CD4-positive, alpha-beta T cell (primary cell): ENCODE data around the gene LLGL2. TPM values are rescaled to one million over a fixed set of nuclear protein-coding genes. Genes with fewer than 3 reads are reported as not detected.
A peak's percentile ranks its signal among the peaks of the same experiment; 100 is the strongest.

Experiments
- ATAC-seq: fragments of 200-7000 bp; cut with Tn5 transposase; one replicate; pipeline ENCODE4 v1.10.0; 2022; ENCODE audit warnings: mild to moderate bottlenecking; ENCODE audit not compliant: poor library complexity
- CTCF ChIA-PET: fragments of 350-600 bp; sonication (Branson Sonifier 250); formaldehyde crosslinking; loops from one replicate; lab custom pipeline; 2021; ENCODE audit warnings: antibody characterized with exemption, inconsistent platforms; lab: Charles Lee
- POLR2A ChIA-PET: fragments of 350-600 bp; sonication (Branson Sonifier 250); formaldehyde crosslinking; loops from one replicate; lab custom pipeline; 2021; ENCODE audit warnings: antibody characterized with exemption, inconsistent platforms; lab: Charles Lee
- DNase-seq, 14 experiments: peaks; one replicate each; pipeline ENCODE4 v3.0.0-alpha.2; 2013 to 2020; ENCODE audit warnings: mixed read lengths in 2 of 14
- H3K27ac ChIP-seq, 2 donors: one replicate each; pipeline versions ENCODE4 v1.5.1 to v1.7.0; 2013; ENCODE audit warnings: low read length in 2 of 2, low read depth in 1 of 2, mild to moderate bottlenecking in 1 of 2
- H3K27me3 ChIP-seq, 2 experiments: 1 replicate in 1 of 2; 2 replicates in 1 of 2; pipeline versions ENCODE4 v1.6.1 to v1.7.0; 2013; ENCODE audit warnings: low read length in 2 of 2, control low read depth in 1 of 2, mild to moderate bottlenecking in 1 of 2, moderate library complexity in 1 of 2; ENCODE audit not compliant: insufficient read depth in 2 of 2, control insufficient read depth in 1 of 2
- H3K36me3 ChIP-seq: one replicate; pipeline ENCODE4 v1.6.1; 2013; ENCODE audit warnings: low read length, control low read depth; ENCODE audit not compliant: insufficient read depth
- H3K4me1 ChIP-seq: one replicate; pipeline ENCODE4 v1.6.1; 2013; ENCODE audit warnings: low read length, control low read depth; ENCODE audit not compliant: insufficient read depth
- H3K4me3 ChIP-seq: one replicate; pipeline ENCODE4 v1.5.1; 2013; ENCODE audit warnings: mild to moderate bottlenecking, low read length, moderate library complexity
- H3K9me3 ChIP-seq, 2 experiments: 1 replicate in 1 of 2; 2 replicates in 1 of 2; pipeline versions ENCODE4 v1.6.1 to v1.7.0; 2013; ENCODE audit warnings: low read length in 2 of 2, mild to moderate bottlenecking in 2 of 2, control low read depth in 1 of 2, moderate library complexity in 1 of 2; ENCODE audit not compliant: control insufficient read depth in 1 of 2, insufficient read depth in 1 of 2
- H3K27ac Mint-ChIP-seq: one replicate; pipeline ENCODE4 v1.8.0; 2020; ENCODE audit warnings: mixed read lengths
- H3K27me3 Mint-ChIP-seq: one replicate; pipeline ENCODE4 v1.8.0; 2021; ENCODE audit warnings: mixed read lengths
- H3K36me3 Mint-ChIP-seq: one replicate; pipeline ENCODE4 v1.8.0; 2021; ENCODE audit warnings: low read depth, mixed read lengths
- H3K4me1 Mint-ChIP-seq: one replicate; pipeline ENCODE4 v1.8.0; 2021; ENCODE audit warnings: low read depth, mixed read lengths
- H3K4me3 Mint-ChIP-seq: one replicate; pipeline ENCODE4 v1.8.0; 2020; ENCODE audit warnings: mild to moderate bottlenecking, mixed read lengths
- H3K9me3 Mint-ChIP-seq: one replicate; pipeline ENCODE4 v1.8.0; 2020; ENCODE audit warnings: mixed read lengths
- intact Hi-C, 2 experiments: fragments of 100-400 bp; cut with DNase I in 1 of 2; cut with micrococcal nuclease in 1 of 2; formaldehyde crosslinking; loops; one replicate each; pipeline versions ENCODE4 v1.15.1 to v1.9.0; 2023 to 2025; cut with DNase I, micrococcal nuclease
- total RNA-seq, 174 experiments: library from RNA in 2 of 174; stranded (reverse) in 2 of 174; gene quantifications; one replicate each; pipeline ENCODE4 v1.2.3 and lab custom pipeline; 2021 to 2026
- TF ChIP-seq, protein P1 (sequence below): fragments of 200-600 bp; IDR thresholded peaks from one replicate; pipeline ENCODE4 v1.8.0; 2022; ENCODE audit warnings: antibody characterized with exemption, mild to moderate bottlenecking

LLGL2 gene
- total RNA-seq, 2 experiments from 2014 or later, result 31.2 to 34.2 TPM

- Mint-ChIP-seq H3K27me3 (no peaks in the 10 kb centered on the region), H3K27ac (no peak overlapping the region), H3K36me3 (peaks cover 30% of the 10 kb centered on the region), H3K9me3 (no peaks in the 10 kb centered on the region), H3K4me3 (no peak overlapping the region), H3K4me1 (peaks cover 5% of the 10 kb centered on the region)
- no peak overlapping the region for H3K4me3 ChIP-seq
- H3K27ac ChIP-seq, result no peak overlapping the region
- ATAC-seq (no peak), DNase-seq (no peak)
- POLR2A ChIA-PET, result no interaction called here
- intact Hi-C loops, result loop anchor here in 1 of 2 experiments (5.0 kb wide), 1 partner anchor 38 kb away; no protein-coding TSS in a partner anchor
- H3K36me3 ChIP-seq, result peaks cover 16% of the 10 kb centered on the region
- no peaks in the 10 kb centered on the region for H3K9me3 ChIP-seq
- no peaks in the 10 kb centered on the region for H3K4me1 ChIP-seq
- no peaks in the 10 kb centered on the region for H3K27me3 ChIP-seq
- TF ChIP-seq, protein P1, sequence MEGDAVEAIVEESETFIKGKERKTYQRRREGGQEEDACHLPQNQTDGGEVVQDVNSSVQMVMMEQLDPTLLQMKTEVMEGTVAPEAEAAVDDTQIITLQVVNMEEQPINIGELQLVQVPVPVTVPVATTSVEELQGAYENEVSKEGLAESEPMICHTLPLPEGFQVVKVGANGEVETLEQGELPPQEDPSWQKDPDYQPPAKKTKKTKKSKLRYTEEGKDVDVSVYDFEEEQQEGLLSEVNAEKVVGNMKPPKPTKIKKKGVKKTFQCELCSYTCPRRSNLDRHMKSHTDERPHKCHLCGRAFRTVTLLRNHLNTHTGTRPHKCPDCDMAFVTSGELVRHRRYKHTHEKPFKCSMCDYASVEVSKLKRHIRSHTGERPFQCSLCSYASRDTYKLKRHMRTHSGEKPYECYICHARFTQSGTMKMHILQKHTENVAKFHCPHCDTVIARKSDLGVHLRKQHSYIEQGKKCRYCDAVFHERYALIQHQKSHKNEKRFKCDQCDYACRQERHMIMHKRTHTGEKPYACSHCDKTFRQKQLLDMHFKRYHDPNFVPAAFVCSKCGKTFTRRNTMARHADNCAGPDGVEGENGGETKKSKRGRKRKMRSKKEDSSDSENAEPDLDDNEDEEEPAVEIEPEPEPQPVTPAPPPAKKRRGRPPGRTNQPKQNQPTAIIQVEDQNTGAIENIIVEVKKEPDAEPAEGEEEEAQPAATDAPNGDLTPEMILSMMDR, result no peak
- CTCF ChIA-PET, result no interaction called here
Observed at GRCh38 chr17:75480281-75480680, 45.2 kb upstream of the LLGL2 start.

DNA sequence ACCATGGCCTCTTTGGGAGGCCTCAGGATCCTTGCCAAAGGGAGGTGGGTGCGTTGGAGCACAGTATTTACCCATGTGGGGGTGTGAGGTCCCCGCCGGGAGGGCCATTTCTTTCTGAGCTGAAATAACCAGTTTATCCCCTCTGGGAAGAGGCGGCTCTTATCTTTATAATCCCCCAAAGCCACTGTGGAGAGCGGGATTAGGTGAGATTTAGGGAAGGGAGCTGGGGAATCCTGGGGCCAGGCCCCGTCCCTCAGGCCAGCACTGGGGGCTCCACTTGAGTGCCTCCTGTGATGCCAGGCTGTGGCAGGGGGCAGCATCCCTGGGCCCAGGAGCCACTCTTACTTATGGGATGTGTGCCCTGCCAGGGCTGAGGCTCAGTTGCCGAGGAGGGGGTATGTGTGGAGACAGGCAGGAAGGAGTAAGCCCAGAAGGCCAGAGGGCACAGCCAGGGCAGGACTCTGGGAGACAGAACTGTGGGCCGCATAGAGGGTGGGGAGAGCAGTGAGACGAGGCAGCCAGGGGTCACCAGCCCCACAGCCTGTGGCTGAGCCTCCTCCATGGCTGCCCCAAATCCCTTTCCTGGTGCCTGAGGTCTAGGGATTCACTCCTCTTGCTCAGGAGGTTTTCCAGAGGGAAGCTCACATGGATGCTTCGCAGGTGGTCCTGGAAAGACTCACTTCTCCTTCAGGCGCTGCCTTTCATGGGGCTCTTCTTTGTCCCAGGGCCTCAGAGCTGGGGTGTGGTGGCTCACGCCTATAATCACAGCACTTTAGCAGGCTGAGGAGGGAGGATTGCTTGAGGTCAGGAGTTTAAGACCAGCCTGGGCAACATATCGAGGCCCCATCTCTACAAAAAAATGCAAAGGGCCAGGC, 44.1 kb upstream of the LLGL2 start:
- Histone ChIP-seq H3K27me3 (no peaks in the 10 kb centered on the region), H3K27ac (no peak overlapping the region), H3K4me1 (peaks cover 7% of the 10 kb centered on the region), H3K9me3 (no peaks in the 10 kb centered on the region), H3K36me3 (peaks cover 19% of the 10 kb centered on the region), H3K4me3 (no peak overlapping the region)
- ChIA-PET POLR2A (no interaction called here), CTCF (no interaction called here)
- intact Hi-C loops, result loop anchor here in 1 of 2 experiments (5.0 kb wide), 1 partner anchor 39 kb away; no protein-coding TSS in a partner anchor
- no peak overlapping the region for H3K4me3 Mint-ChIP-seq
- no peaks in the 10 kb centered on the region for H3K9me3 Mint-ChIP-seq
- DNase-seq (no peak), ATAC-seq (no peak)
- H3K4me1 Mint-ChIP-seq, result peaks cover 10% of the 10 kb centered on the region
- no peaks in the 10 kb centered on the region for H3K27me3 Mint-ChIP-seq
- no peak overlapping the region for H3K27ac Mint-ChIP-seq
- H3K36me3 Mint-ChIP-seq, result peaks cover 24% of the 10 kb centered on the region
- TF ChIP-seq, protein P1, result no peak

GRCh38 chr17:75482098-75482942, 43.2 kb upstream of the LLGL2 start:
- Histone ChIP-seq H3K27me3 (no peaks in the 10 kb centered on the region), H3K27ac (no peak overlapping the region), H3K9me3 (no peaks in the 10 kb centered on the region), H3K36me3 (peaks cover 15% of the 10 kb centered on the region), H3K4me3 (no peak overlapping the region), H3K4me1 (peaks cover 16% of the 10 kb centered on the region)
- no peaks in the 10 kb centered on the region for H3K9me3 Mint-ChIP-seq
- H3K27ac Mint-ChIP-seq, result peak overlapping the region; percentile 61
- H3K4me3 Mint-ChIP-seq, result no peak overlapping the region
- intact Hi-C loops, result loop anchor here in 1 of 2 experiments (5.0 kb wide), 1 partner anchor 40 kb away; no protein-coding TSS in a partner anchor
- CTCF ChIA-PET, result no interaction called here
- POLR2A ChIA-PET, result interaction anchor here (0.6 to 1.2 kb wide), 2 partner anchors 27 to 85 kb away, joined by 3 read pairs; no protein-coding TSS in a partner anchor
- peaks cover 19% of the 10 kb centered on the region for H3K4me1 Mint-ChIP-seq
- DNase-seq, result no peak
- no peaks in the 10 kb centered on the region for H3K27me3 Mint-ChIP-seq
- TF ChIP-seq, protein P1, result no peak
- H3K36me3 Mint-ChIP-seq, result peaks cover 25% of the 10 kb centered on the region
- ATAC-seq, result no peak
